ENCODE results near the gene CDH5.
"Not testable (repeated sequence)": the region's sequence is repeated elsewhere in the genome, so short reads cannot be mapped to it uniquely, and the experiment has no call there.

Gene CDH5

GRCh38 chr16:66366433-66367299, at the start of gene CDH5:
Gene CDH5, plus strand, starts transcription at chr16:66366691. Its CDS starts 12,647 bp downstream, at chr16:66379338.
- in situ Hi-C loops (cut with HindIII; ENCODE audit: low sequenced_read_pairs): no loop called here

- in situ Hi-C loops (cut with HindIII; ENCODE audit: low sequenced_read_pairs): no loop called here
Observed at GRCh38 chr16:66318505-66318904, 48.0 kb upstream of the CDH5 start.

GRCh38 chr16:66320774-66321173, 45.7 kb upstream of the CDH5 start:
- in situ Hi-C loops (cut with HindIII; ENCODE audit: low sequenced_read_pairs): no loop called here

GRCh38 chr16:66322174-66322573, 44.3 kb upstream of the CDH5 start:
- in situ Hi-C loops (cut with HindIII; ENCODE audit: low sequenced_read_pairs): no loop called here

- in situ Hi-C loops (cut with HindIII; ENCODE audit: low sequenced_read_pairs): no loop called here
Observed at GRCh38 chr16:66324815-66325515, 41.5 kb upstream of the CDH5 start.

- in situ Hi-C loops (cut with HindIII; ENCODE audit: low sequenced_read_pairs): no loop called here
Observed at GRCh38 chr16:66325717-66326376, 40.6 kb upstream of the CDH5 start.

- in situ Hi-C loops (cut with HindIII; ENCODE audit: low sequenced_read_pairs): no loop called here
Observed at GRCh38 chr16:66326991-66327513, 39.4 kb upstream of the CDH5 start.

- in situ Hi-C loops (cut with HindIII; ENCODE audit: low sequenced_read_pairs): no loop called here
Observed at GRCh38 chr16:66328282-66328681, 38.2 kb upstream of the CDH5 start.

- in situ Hi-C loops (cut with HindIII; ENCODE audit: low sequenced_read_pairs): not testable (repeated sequence)
Observed at GRCh38 chr16:66331464-66331863, 35.0 kb upstream of the CDH5 start.

GRCh38 chr16:66332634-66333610, 33.6 kb upstream of the CDH5 start:
- in situ Hi-C loops (cut with HindIII; ENCODE audit: low sequenced_read_pairs): no loop called here

GRCh38 chr16:66334853-66335574, 31.5 kb upstream of the CDH5 start:
- in situ Hi-C loops (cut with HindIII; ENCODE audit: low sequenced_read_pairs): loop anchor here (5.0 kb wide), 1 partner anchor 78 kb away; no protein-coding TSS in a partner anchor

GRCh38 chr16:66335704-66336329, 30.7 kb upstream of the CDH5 start:
- in situ Hi-C loops (cut with HindIII; ENCODE audit: low sequenced_read_pairs): loop anchor here (5.0 kb wide), 1 partner anchor 79 kb away; no protein-coding TSS in a partner anchor

GRCh38 chr16:66337463-66338188, 28.9 kb upstream of the CDH5 start:
- in situ Hi-C loops (cut with HindIII; ENCODE audit: low sequenced_read_pairs): loop anchor here (5.0 kb wide), 1 partner anchor 80 kb away; no protein-coding TSS in a partner anchor

- in situ Hi-C loops (cut with HindIII; ENCODE audit: low sequenced_read_pairs): no loop called here
Observed at GRCh38 chr16:66342294-66342900, 24.1 kb upstream of the CDH5 start.

GRCh38 chr16:66344533-66345145, 21.9 kb upstream of the CDH5 start:
- in situ Hi-C loops (cut with HindIII; ENCODE audit: low sequenced_read_pairs): no loop called here

- in situ Hi-C loops (cut with HindIII; ENCODE audit: low sequenced_read_pairs): no loop called here
Observed at GRCh38 chr16:66346221-66346620, 20.3 kb upstream of the CDH5 start.

GRCh38 chr16:66352304-66352703, 14.2 kb upstream of the CDH5 start:
- in situ Hi-C loops (cut with HindIII; ENCODE audit: low sequenced_read_pairs): no loop called here

Measured in endothelial cell of hepatic sinusoid (primary cell).